8988T (cell line): ENCODE measurements around the gene CLCN7.

Experiments used
- DNase-seq: peaks from one replicate; pipeline ENCODE4 v3.0.0; 2011

Gene CLCN7

GRCh38 chr16:1474796-1475551, at the start of gene CLCN7:
TSS of gene CLCN7 (minus strand) at chr16:1475028. CDS start at chr16:1474974, 54 bp downstream.
- DNase-seq = peak; percentile 94

GRCh38 chr16:1524366-1524765, 49.5 kb upstream of the CLCN7 start:
- no peak for DNase-seq

- DNase-seq = no peak
Measured at GRCh38 chr16:1523581-1524245, 48.9 kb upstream of the CLCN7 start.

- DNase-seq = no peak
Measured at GRCh38 chr16:1520461-1520860, 45.6 kb upstream of the CLCN7 start.

GRCh38 chr16:1519831-1520230, 45.0 kb upstream of the CLCN7 start:
- no peak for DNase-seq

- no peak for DNase-seq
Measured at GRCh38 chr16:1518626-1519135, 43.9 kb upstream of the CLCN7 start.

- no peak for DNase-seq
Measured at GRCh38 chr16:1514507-1514906, 39.7 kb upstream of the CLCN7 start.

GRCh38 chr16:1512774-1513173, 37.9 kb upstream of the CLCN7 start:
- DNase-seq = no peak

GRCh38 chr16:1511662-1512569, 37.1 kb upstream of the CLCN7 start:
- no peak for DNase-seq

- DNase-seq = no peak
Measured at GRCh38 chr16:1510941-1511351, 36.1 kb upstream of the CLCN7 start.

- no peak for DNase-seq
Measured at GRCh38 chr16:1510272-1510671, 35.4 kb upstream of the CLCN7 start.

- no peak for DNase-seq
Measured at GRCh38 chr16:1509307-1510221, 34.7 kb upstream of the CLCN7 start.

- DNase-seq = no peak
Measured at GRCh38 chr16:1508494-1509187, 33.8 kb upstream of the CLCN7 start.

- no peak for DNase-seq
Measured at GRCh38 chr16:1506494-1507213, 31.8 kb upstream of the CLCN7 start.

- DNase-seq = no peak
Measured at GRCh38 chr16:1505912-1506311, 31.1 kb upstream of the CLCN7 start.

- DNase-seq = no peak
Measured at GRCh38 chr16:1505073-1505844, 30.4 kb upstream of the CLCN7 start.

GRCh38 chr16:1503110-1503955, 28.5 kb upstream of the CLCN7 start:
- no peak for DNase-seq

- DNase-seq = no peak
Measured at GRCh38 chr16:1502092-1503004, 27.5 kb upstream of the CLCN7 start.
